GM23248 (cell line): ENCODE results near the gene WWOX. TPM values are rescaled to one million over a fixed set of nuclear protein-coding genes. Genes with fewer than 3 reads are reported as not detected.

Experiments
- DNase-seq: peaks from one replicate; pipeline ENCODE4 v3.0.0-alpha.2; 2015
- H2AFZ ChIP-seq: fragments of 200-600 bp; sonication (generic); 2 replicates; pipeline ENCODE4 v1.6.1; 2016; ENCODE audit warnings: antibody characterized with exemption
- H3F3A ChIP-seq: fragments of 200-600 bp; sonication (generic); 2 replicates; pipeline ENCODE4 v1.6.1; 2016; ENCODE audit warnings: mild to moderate bottlenecking, antibody characterized with exemption, mixed run types; ENCODE audit not compliant: insufficient read depth
- H3K27ac ChIP-seq: fragments of 200-600 bp; sonication (generic); 2 replicates; pipeline ENCODE4 v1.5.1; 2016; ENCODE audit warnings: mild to moderate bottlenecking
- H3K27me3 ChIP-seq: fragments of 200-600 bp; sonication (generic); replicated peaks from 2 replicates; pipeline ENCODE4 v1.6.1; 2016; ENCODE audit warnings: mild to moderate bottlenecking; ENCODE audit not compliant: insufficient read depth
- H3K36me3 ChIP-seq: fragments of 200-600 bp; sonication (generic); 2 replicates; pipeline ENCODE4 v1.6.1; 2016; ENCODE audit warnings: low read depth, mild to moderate bottlenecking
- H3K4me1 ChIP-seq: fragments of 200-600 bp; sonication (generic); 2 replicates; pipeline ENCODE4 v1.6.1; 2016; ENCODE audit warnings: mild to moderate bottlenecking; ENCODE audit not compliant: insufficient read depth
- H3K4me2 ChIP-seq: fragments of 200-600 bp; sonication (generic); one replicate; pipeline ENCODE4 v1.6.1; 2016; ENCODE audit warnings: mild to moderate bottlenecking; ENCODE audit not compliant: unreplicated experiment
- H3K4me3 ChIP-seq: fragments of 200-600 bp; sonication (generic); 2 replicates; pipeline ENCODE4 v1.5.1; 2016; ENCODE audit warnings: mild to moderate bottlenecking
- H3K79me2 ChIP-seq: fragments of 200-600 bp; sonication (generic); 2 replicates; pipeline ENCODE4 v1.6.1; 2016; ENCODE audit warnings: mild to moderate bottlenecking; ENCODE audit not compliant: insufficient read depth
- H3K9ac ChIP-seq: fragments of 200-600 bp; sonication (generic); 2 replicates; pipeline ENCODE4 v1.6.1; 2016; ENCODE audit warnings: mild to moderate bottlenecking
- H3K9me2 ChIP-seq: fragments of 200-600 bp; sonication (generic); 2 replicates; pipeline ENCODE4 v1.6.1; 2016; ENCODE audit warnings: mixed run types, mild to moderate bottlenecking, moderate library complexity; ENCODE audit not compliant: insufficient read depth
- H3K9me3 ChIP-seq: fragments of 200-600 bp; sonication (generic); one replicate; pipeline ENCODE4 v1.6.1; 2017; ENCODE audit warnings: low read depth
- H4K20me1 ChIP-seq: fragments of 200-600 bp; sonication (generic); 2 replicates; pipeline ENCODE4 v1.6.0; 2016; ENCODE audit not compliant: insufficient read depth
- EZH2 ChIP-seq: fragments of 200-600 bp; sonication (generic); IDR thresholded peaks from 2 replicates; pipeline ENCODE4 v1.6.1; 2018; ENCODE audit warnings: antibody characterized with exemption, mild to moderate bottlenecking; ENCODE audit not compliant: insufficient read depth, poor library complexity, severe bottlenecking
- EZH2phosphoT487 ChIP-seq: fragments of 200-600 bp; sonication (generic); IDR thresholded peaks from 2 replicates; pipeline ENCODE4 v1.6.1; 2018; ENCODE audit warnings: antibody characterized with exemption, moderate library complexity, mild to moderate bottlenecking, low read depth; ENCODE audit not compliant: insufficient read depth
- WGBS, 2 experiments: methylation state at CpG; one replicate each; pipeline ENCODE4 v1.1.6; 2015 to 2017; ENCODE audit warnings: low lambda C conversion rate in 2 of 2, low coverage in 1 of 2; ENCODE audit errors: missing lambda C conversion rate in 2 of 2; 5-methylcytosine and 5-hydroxymethylcytosine counted together
- in situ Hi-C: fragments of 300-500 bp; cut with MboI; formaldehyde crosslinking; loops from 2 replicates; pipeline ENCODE4 v1.15.0; 2020
- polyA plus RNA-seq: library from polyadenylated mRNA; unstranded; fragments of >200 nt; fragmentation: Nextera tagmentation; extraction: Ambion mirVana; gene quantifications from 2 replicates; pipeline ENCODE4 v1.2.1, GENCODE V29; 2016
- total RNA-seq: library from RNA; depleted of rRNA; stranded (reverse); fragments of >200 nt; shearing (Covaris generic); gene quantifications from 2 replicates; pipeline ENCODE4 v1.2.3, GENCODE V29; 2014

The WWOX gene
- total and polyA plus RNA-seq, 2 experiments from 2014 or later = 4.5 to 6.6 TPM

DNA sequence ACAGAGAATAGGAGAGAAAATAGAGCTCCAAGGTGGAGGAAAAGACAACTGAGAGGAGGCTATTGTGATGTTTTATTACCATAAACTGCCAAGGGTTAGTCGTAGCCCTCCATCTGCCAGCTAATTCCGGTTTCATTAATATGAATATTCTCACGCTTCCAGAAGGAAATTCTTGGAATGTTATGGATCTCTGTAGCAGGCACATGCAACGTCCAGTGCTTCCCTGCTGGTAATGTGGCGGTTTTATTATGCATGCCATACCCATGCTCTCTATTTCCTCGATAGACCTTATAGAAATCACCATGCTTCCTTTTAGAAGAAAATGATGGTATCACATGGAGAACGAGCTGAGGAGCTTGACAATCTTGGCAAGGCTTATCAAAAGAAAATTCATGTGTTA lies 1037.5 kb downstream of the WWOX start:
- Histone ChIP-seq H3K9me2 (no peaks in the 10 kb centered on the region), H3K27me3 (no peaks in the 10 kb centered on the region), H3K4me3 (no peak overlapping the region), H3K36me3 (no peaks in the 10 kb centered on the region), H3K4me2 (no peak overlapping the region), H2AFZ (no peak overlapping the region), H3K9ac (no peak overlapping the region), H4K20me1 (no peaks in the 10 kb centered on the region), H3F3A (no peaks in the 10 kb centered on the region), H3K4me1 (no peaks in the 10 kb centered on the region), H3K27ac (no peak overlapping the region), H3K9me3 (no peaks in the 10 kb centered on the region), H3K79me2 (no peaks in the 10 kb centered on the region)
- DNase-seq = no peak
- WGBS, 2 experiments = 37 to 39% methylated on average over 7 of the region's 7 CpGs
- in situ Hi-C loops = no loop called here
- TF ChIP-seq EZH2phosphoT487 = no peak

DNA sequence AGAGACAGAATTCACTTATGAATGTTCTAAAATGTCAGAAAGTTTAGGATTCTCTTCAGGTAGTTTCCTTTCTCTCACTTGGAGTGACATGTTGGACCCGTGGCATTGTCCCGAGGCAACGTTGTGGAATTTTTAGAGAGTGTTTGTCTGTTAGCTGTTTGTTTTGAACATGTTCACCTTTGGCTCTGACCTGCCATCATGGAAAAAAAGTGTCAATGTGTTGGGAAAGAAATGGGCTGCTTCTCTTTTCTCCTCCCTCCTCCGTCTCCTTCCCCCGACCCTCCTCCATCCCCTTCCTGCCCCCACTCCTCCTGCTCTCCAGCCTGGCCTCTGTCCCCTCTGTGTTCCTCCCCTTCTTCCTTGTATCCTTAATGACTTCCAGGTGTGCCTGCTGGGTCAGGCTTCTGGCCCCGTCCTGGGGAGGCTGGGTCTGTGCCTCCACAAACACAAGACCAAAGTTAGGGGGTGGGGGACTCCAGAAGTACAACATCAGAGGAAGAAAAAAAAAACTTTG lies 1038.0 kb downstream of the WWOX start:
- TF ChIP-seq EZH2 (no peak), EZH2phosphoT487 (no peak)
- Histone ChIP-seq H2AFZ (no peak overlapping the region), H3K4me1 (no peaks in the 10 kb centered on the region), H3K9ac (no peak overlapping the region), H3K27ac (no peak overlapping the region), H3K9me2 (no peaks in the 10 kb centered on the region), H3K4me3 (no peak overlapping the region), H3F3A (no peaks in the 10 kb centered on the region), H3K4me2 (no peak overlapping the region), H3K36me3 (no peaks in the 10 kb centered on the region), H3K27me3 (no peaks in the 10 kb centered on the region), H4K20me1 (no peaks in the 10 kb centered on the region), H3K9me3 (no peaks in the 10 kb centered on the region), H3K79me2 (no peaks in the 10 kb centered on the region)
- no peak for DNase-seq
- WGBS, 2 experiments = 2 to 4% methylated on average over 4 to 6 of the region's 6 CpGs
- in situ Hi-C loops = no loop called here

DNA sequence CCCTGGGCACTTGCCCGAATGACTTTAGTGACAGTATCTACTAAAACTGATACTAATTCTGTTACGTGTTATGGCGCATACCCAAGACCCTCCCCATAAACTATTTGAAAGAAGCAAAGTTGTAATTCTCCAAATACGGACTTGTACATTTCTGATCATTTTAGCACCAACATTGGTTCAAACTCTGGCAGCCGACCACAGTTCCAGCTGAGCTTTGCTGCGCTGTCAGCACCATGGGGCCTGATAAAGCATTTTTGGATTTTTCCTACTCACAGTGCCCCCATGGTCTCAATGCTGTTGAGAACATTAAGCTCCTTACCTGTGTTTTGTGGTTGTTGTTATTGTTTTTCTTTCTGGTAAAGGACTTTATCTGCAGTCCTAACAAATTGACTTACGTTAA lies 1040.3 kb downstream of the WWOX start:
- H3K9ac ChIP-seq = no peak overlapping the region
- H4K20me1 ChIP-seq = no peaks in the 10 kb centered on the region
- TF ChIP-seq EZH2phosphoT487 (no peak), EZH2 (no peak)
- no peaks in the 10 kb centered on the region for H3F3A ChIP-seq
- WGBS, 2 experiments = 58% methylated on average over 7 of the region's 7 CpGs
- no peaks in the 10 kb centered on the region for H3K9me2 ChIP-seq
- H3K9me3 ChIP-seq = no peaks in the 10 kb centered on the region
- no peak overlapping the region for H2AFZ ChIP-seq
- H3K27ac ChIP-seq = no peak overlapping the region
- H3K79me2 ChIP-seq = no peaks in the 10 kb centered on the region
- no peak overlapping the region for H3K4me2 ChIP-seq
- DNase-seq = no peak
- H3K4me1 ChIP-seq = no peaks in the 10 kb centered on the region
- H3K27me3 ChIP-seq = no peaks in the 10 kb centered on the region
- no peak overlapping the region for H3K4me3 ChIP-seq
- in situ Hi-C loops = no loop called here
- no peaks in the 10 kb centered on the region for H3K36me3 ChIP-seq

GRCh38 chr16:79143026-79143425 lies 1043.6 kb downstream of the WWOX start:
- DNase-seq = no peak
- WGBS, 2 experiments = 68 to 81% methylated on average over 2 of the region's 2 CpGs
- in situ Hi-C loops = no loop called here

DNA sequence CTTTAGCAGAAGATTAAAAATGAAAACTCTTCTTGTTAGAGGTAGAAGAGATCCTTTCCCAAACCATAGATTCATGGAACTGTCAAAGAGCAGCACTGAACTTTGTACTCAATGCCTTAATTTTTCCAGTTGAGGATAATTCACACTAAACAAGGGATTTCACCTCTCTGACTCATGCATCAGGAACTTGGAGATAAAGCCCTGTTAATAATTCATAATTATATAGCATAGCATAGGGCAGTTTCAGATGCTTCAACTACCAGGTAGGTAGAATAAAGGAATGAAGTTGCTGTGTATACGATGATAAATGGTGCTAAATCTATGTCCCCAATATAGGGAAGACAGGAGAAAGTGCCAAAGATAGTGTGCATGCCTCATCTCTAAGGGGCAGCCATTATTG lies 1050.7 kb downstream of the WWOX start:
- no peak for TF ChIP-seq EZH2
- TF ChIP-seq EZH2phosphoT487 = no peak
- no peak overlapping the region for H3K4me3 ChIP-seq
- H4K20me1 ChIP-seq = no peaks in the 10 kb centered on the region
- WGBS, 2 experiments = 31 to 38% methylated on average over 1 of the region's 1 CpG
- H3K9me2 ChIP-seq = no peaks in the 10 kb centered on the region
- H3K4me1 ChIP-seq = no peaks in the 10 kb centered on the region
- no peaks in the 10 kb centered on the region for H3F3A ChIP-seq
- in situ Hi-C loops = no loop called here
- no peaks in the 10 kb centered on the region for H3K36me3 ChIP-seq
- DNase-seq = no peak
- H3K27me3 ChIP-seq = no peaks in the 10 kb centered on the region
- no peak overlapping the region for H3K9ac ChIP-seq
- H3K27ac ChIP-seq = no peak overlapping the region
- no peaks in the 10 kb centered on the region for H3K9me3 ChIP-seq
- no peak overlapping the region for H3K4me2 ChIP-seq
- no peak overlapping the region for H2AFZ ChIP-seq
- no peaks in the 10 kb centered on the region for H3K79me2 ChIP-seq

More at GRCh38 chr16:79143026-79143425, 1043.6 kb downstream of the WWOX start:
- Histone ChIP-seq H3K4me1 (no peaks in the 10 kb centered on the region), H2AFZ (no peak overlapping the region), H3K4me2 (no peak overlapping the region), H3K9me2 (no peaks in the 10 kb centered on the region), H3K27ac (no peak overlapping the region), H3K4me3 (no peak overlapping the region), H3K9me3 (no peaks in the 10 kb centered on the region), H4K20me1 (no peaks in the 10 kb centered on the region), H3K79me2 (no peaks in the 10 kb centered on the region), H3F3A (no peaks in the 10 kb centered on the region), H3K9ac (no peak overlapping the region), H3K36me3 (no peaks in the 10 kb centered on the region), H3K27me3 (no peaks in the 10 kb centered on the region)
- TF ChIP-seq EZH2phosphoT487 (no peak), EZH2 (no peak)
